ENCODE measurements around the gene CCL17.
"Not testable (repeated sequence)": the region's sequence is repeated elsewhere in the genome, so short reads cannot be mapped to it uniquely, and the experiment has no call there.

CCL17 gene

DNA sequence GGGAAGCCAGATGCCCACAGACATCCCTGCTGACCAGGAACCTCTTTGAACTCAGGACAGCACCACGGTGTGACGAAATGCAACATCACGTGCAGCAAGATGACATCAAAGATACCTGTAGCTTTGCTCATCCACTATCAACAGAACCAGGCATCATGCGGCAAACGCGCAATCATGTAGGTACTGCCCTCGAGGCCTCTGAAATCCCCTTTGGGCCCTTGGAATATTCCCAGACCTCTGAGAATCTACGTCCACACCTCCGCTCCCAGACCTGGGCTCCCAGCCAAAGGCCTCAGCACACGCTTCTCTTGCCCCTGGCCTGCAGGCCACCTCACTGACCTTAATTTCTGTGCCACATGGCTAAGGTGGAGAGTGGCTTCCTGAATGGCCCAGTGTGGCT, 25.0 kb upstream of the CCL17 start:
- DNase-seq, result no peak

DNA sequence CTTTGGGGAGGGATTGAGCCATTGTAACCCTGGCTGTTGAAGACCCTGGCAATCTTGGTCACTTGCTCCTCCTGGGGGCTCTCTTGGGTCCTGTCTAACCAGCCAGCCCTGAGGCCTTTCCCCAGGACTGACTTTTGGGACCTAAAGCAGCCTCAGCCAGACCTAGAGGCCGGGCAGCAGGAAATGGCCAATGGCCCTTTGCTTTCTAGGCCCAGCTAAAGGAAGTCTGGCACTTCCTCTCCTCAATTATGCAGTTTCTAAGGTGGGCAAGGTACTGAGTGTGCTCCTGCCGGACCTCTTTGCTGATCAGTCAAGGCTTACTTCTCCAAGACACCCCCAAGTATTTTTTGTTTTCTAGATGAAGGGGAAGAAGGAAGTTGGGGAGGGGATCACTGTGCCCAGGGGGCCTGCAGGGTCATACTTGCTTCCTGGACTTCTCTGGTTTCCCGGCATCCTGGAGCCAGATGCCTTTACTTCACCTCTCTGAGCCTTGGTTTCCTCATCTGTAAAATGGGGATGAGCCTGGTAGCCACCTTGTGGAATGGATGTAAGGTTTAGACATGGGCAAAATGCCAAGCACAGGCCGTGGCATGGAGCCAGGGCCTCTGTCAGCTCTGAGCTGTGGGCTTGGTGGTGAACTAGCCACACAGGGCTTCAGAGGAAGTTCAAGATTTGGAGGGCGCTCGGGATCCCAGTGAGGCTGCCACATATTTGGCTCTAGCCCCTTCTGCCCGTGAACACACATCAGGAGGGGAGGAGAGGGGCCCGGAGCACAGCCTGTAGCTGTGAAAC, 23.7 kb upstream of the CCL17 start:
- no peak for DNase-seq

- DNase-seq, result no peak
These were observed 22.6 kb upstream of the CCL17 start for GRCh38 chr16:57381791-57382534.

DNA sequence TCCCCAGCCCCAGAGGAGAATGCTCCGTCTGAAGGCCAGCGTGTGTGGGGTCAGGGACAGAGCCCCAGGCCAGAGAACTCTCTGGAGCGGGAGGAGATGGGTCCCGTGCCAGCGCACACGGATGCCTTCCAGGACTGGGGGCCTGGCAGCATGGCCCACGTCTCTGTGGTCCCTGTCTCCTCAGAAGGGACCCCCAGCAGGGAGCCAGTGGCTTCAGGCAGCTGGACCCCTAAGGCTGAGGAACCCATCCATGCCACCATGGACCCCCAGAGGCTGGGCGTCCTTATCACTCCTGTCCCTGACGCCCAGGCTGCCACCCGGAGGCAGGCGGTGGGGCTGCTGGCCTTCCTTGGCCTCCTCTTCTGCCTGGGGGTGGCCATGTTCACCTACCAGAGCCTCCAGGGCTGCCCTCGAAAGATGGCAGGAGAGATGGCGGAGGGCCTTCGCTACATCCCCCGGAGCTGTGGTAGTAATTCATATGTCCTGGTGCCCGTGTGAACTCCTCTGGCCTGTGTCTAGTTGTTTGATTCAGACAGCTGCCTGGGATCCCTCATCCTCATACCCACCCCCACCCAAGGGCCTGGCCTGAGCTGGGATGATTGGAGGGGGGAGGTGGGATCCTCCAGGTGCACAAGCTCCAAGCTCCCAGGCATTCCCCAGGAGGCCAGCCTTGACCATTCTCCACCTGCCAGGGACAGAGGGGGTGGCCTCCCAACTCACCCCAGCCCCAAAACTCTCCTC, 21.9 kb upstream of the CCL17 start:
- DNase-seq, result no peak

DNA sequence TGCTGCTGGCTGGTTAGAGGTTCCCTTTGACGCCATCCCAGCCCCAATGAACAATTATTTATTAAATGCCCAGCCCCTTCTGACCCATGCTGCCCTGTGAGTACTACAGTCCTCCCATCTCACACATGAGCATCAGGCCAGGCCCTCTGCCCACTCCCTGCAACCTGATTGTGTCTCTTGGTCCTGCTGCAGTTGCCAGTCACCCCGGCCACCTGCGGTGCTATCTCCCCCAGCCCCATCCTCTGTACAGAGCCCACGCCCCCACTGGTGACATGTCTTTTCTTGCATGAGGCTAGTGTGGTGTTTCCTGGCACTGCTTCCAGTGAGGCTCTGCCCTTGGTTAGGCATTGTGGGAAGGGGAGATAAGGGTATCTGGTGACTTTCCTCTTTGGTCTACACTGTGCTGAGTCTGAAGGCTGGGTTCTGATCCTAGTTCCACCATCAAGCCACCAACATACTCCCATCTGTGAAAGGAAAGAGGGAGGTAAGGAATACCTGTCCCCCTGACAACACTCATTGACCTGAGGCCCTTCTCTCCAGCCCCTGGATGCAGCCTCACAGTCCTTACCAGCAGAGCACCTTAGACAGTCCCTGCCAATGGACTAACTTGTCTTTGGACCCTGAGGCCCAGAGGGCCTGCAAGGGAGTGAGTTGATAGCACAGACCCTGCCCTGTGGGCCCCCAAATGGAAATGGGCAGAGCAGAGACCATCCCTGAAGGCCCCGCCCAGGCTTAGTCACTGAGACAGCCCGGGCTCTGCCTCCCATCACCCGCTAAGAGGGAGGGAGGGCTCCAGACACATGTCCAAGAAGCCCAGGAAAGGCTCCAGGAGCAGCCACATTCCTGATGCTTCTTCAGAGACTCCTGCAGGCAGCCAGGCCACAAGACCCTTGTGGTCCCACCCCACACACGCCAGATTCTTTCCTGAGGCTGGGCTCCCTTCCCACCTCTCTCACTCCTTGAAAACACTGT, 21.0 kb upstream of the CCL17 start:
- no peak for DNase-seq

DNA sequence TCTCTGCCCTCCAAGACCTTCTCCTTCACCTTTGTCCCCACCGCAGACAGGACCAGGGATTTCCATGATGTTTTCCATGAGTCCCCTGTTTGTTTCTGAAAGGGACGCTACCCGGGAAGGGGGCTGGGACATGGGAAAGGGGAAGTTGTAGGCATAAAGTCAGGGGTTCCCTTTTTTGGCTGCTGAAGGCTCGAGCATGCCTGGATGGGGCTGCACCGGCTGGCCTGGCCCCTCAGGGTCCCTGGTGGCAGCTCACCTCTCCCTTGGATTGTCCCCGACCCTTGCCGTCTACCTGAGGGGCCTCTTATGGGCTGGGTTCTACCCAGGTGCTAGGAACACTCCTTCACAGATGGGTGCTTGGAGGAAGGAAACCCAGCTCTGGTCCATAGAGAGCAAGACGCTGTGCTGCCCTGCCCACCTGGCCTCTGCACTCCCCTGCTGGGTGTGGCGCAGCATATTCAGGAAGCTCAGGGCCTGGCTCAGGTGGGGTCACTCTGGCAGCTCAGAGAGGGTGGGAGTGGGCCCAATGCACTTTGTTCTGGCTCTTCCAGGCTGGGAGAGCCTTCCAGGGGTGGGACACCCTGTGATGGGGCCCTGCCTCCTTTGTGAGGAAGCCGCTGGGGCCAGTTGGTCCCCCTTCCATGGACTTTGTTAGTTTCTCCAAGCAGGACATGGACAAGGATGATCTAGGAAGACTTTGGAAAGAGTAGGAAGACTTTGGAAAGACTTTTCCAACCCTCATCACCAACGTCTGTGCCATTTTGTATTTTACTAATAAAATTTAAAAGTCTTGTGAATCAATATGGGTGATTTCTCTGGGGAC, 20.1 kb upstream of the CCL17 start:
- DNase-seq, result no peak

- no peak for DNase-seq
These were observed 19.5 kb upstream of the CCL17 start for GRCh38 chr16:57385083-57385482.

DNA sequence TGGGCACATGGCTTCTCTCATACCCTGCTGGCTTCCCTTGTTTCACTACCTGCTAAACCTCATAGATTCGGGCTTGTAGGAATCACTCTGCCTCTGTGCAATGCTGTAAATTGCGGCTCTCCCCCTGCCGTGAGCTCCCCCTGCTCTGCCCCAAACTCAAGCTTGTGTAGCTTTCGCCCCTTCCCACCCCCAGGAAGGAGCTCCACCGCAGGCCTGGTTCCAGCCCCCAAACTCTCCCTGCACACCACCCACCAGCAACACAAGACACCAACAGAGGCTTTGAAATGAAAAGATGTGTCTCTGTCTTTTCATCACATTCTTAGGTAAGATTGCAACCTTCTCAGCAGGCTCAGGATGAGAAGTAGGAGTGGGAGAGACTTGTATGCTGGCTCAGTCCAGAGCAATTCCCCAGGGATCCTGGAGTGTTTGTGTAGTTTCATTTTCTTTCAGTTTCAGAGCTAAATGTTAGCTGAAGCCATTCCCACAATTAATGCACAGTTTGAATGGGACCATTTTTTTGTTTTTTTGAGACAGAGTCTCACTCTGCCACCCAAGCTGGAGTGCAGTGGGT, 18.1 kb upstream of the CCL17 start:
- DNase-seq, result no peak

GRCh38 chr16:57387598-57388354, 16.8 kb upstream of the CCL17 start:
- no peak for DNase-seq

- no peak for DNase-seq
These were observed 16.0 kb upstream of the CCL17 start for GRCh38 chr16:57388359-57389086.

DNA sequence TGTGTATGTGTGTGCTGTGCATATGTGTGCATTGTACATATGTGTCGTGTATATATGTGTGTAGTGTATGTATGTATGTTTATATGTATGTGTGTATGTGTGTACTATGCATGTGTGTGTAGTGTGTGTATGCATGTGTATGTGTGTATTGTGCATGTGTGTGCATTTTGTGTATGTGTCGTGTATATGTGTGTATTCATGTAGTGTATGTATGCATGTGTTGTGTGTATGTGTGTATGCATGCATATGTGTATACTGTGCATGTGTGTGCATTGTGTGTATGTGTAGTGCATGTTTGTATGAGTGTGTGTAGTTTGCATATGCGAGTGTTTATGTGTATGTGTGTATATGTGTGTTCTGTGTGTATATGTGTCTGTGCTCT, 15.5 kb upstream of the CCL17 start:
- no peak for DNase-seq

DNA sequence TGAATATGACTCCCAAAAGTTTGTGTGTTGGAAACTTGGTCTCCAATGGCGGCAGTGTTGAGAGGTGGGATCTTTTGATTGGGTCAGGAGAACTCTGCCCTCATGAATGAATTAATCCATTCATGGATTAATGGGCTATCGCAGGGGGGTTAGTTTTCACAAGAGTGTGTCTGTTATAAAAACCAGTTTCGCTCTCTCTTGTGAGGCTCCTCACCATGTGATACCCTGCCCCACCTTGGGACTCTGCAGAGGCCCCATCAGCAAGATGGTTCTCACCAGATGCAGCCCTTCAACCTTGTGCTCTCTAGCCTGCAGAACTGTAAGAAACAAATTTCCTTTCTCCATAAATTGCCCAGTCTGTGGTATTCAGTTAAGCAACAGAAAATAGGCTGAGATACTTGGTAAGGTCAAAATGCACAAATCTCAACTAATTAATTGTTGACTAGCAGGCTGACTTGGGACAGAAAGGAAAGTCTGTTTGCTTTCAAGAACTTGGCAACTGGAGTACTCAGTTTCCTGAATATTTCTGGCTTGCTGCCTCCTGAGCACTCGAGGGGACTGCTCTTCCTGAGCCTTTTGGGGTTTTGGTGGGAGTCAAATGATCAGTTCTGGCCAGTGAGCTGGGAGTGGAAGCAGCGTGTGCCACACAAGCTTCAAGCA, 13.8 kb upstream of the CCL17 start:
- no peak for DNase-seq

DNA sequence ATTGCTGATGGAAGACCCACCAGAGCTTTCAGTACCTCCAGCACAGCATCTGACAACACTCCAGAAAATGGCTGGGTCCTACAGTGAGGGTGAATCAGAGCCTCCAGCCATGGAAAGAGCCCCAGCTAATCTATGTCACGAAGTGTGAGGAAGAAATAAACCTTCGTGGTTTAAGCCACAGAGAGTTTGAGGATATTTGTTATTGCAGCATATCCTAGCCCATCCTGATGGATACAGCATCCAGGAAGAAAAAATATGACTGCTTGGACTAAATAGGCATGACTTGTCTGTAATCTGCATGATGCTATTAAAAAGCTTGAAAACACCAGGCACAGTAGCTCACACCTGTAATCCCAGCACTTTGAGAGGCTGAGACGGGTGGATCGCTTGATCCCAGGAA, 13.3 kb upstream of the CCL17 start:
- no peak for DNase-seq

DNA sequence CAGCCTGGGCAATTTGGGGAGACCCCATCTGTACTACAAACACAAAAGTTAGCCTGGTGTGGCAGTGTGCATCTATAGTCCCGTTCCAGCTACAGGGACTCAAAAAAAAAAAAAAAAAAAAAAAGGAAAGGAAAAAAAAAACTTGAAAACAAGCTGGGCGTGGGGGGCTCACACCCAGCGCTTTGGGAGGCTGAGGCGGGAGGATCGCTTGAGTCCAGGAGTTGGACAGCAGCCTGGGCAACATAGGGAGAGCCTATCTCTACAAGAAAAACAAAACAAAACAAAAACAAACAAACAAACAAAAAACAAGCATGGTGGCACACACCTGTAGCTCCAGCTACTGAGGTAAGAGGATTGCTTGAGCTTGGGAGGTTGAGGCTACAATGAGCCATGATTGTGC, 12.9 kb upstream of the CCL17 start:
- DNase-seq, result no peak

GRCh38 chr16:57392694-57393093, 11.9 kb upstream of the CCL17 start:
- DNase-seq, result no peak

GRCh38 chr16:57394444-57394843, 10.1 kb upstream of the CCL17 start:
- DNase-seq, result no peak

GRCh38 chr16:57395026-57395425, 9.5 kb upstream of the CCL17 start:
- DNase-seq, result no peak

DNA sequence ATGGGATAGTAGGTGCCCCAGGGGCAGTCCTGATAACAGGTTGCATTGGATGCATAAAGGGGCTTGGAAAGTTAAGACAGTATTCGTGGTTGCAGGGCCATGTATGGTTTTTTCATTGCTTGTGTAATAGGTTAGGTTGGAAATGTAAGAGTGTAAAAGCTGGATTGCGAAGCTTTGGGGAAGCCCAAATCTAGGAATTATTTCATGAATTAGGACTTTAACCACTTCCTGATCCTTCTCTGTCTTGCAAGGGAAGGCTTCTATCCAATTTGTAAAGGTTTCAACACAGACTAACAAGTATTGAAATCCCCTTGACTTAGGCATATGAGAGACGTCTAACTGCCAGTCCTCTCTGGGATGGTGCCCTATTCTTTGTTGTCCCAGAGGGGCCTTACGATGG, 7.8 kb upstream of the CCL17 start:
- DNase-seq, result no peak

- DNase-seq, result not testable (repeated sequence)
These were observed 7.1 kb upstream of the CCL17 start for GRCh38 chr16:57397493-57397892.
